MM.1S (cell line): Measurements from ENCODE around the gene CHMP4A.

ENCODE experiments used
- DNase-seq: peaks from one replicate; pipeline ENCODE4 v3.0.0-alpha.2; 2015
- H2AFZ ChIP-seq: fragments of 300-600 bp; sonication (generic); 2 replicates; pipeline ENCODE4 v1.6.0; 2016; ENCODE audit warnings: antibody characterized with exemption, low read length
- H3F3A ChIP-seq: fragments of 300-600 bp; sonication (generic); 2 replicates; pipeline ENCODE4 v1.6.1; 2016; ENCODE audit warnings: mild to moderate bottlenecking, antibody characterized with exemption, low read length, moderate library complexity, mixed read lengths; ENCODE audit not compliant: insufficient read depth
- H3K27ac ChIP-seq: fragments of 300-600 bp; sonication (generic); 2 replicates; pipeline ENCODE4 v1.5.1; 2016; ENCODE audit warnings: mild to moderate bottlenecking, low read length
- H3K27me3 ChIP-seq: fragments of 300-600 bp; sonication (generic); replicated peaks from 2 replicates; pipeline ENCODE4 v1.6.0; 2016; ENCODE audit warnings: low read length; ENCODE audit not compliant: insufficient read depth
- H3K36me3 ChIP-seq: fragments of 300-600 bp; sonication (generic); replicated peaks from 2 replicates; pipeline ENCODE4 v1.6.1; 2016; ENCODE audit warnings: mild to moderate bottlenecking, low read length, mixed read lengths; ENCODE audit not compliant: insufficient read depth
- H3K4me1 ChIP-seq: fragments of 300-600 bp; sonication (generic); 2 replicates; pipeline ENCODE4 v1.6.1; 2016; ENCODE audit warnings: low read length, mixed read lengths
- H3K4me2 ChIP-seq: fragments of 300-600 bp; sonication (generic); 2 replicates; pipeline ENCODE4 v1.6.0; 2016; ENCODE audit warnings: low read depth, low read length
- H3K4me3 ChIP-seq: fragments of 300-600 bp; sonication (generic); 2 replicates; pipeline ENCODE4 v1.5.1; 2016; ENCODE audit warnings: low read length, mixed read lengths
- H3K79me2 ChIP-seq: fragments of 300-600 bp; sonication (generic); 2 replicates; pipeline ENCODE4 v1.6.1; 2016; ENCODE audit warnings: mixed run types, low read length, mixed read lengths
- H3K9ac ChIP-seq: fragments of 300-600 bp; sonication (generic); 2 replicates; pipeline ENCODE4 v1.6.1; 2016; ENCODE audit warnings: low read length, mixed read lengths
- H3K9me2 ChIP-seq: fragments of 300-600 bp; sonication (generic); replicated peaks from 2 replicates; pipeline ENCODE4 v1.6.1; 2016; ENCODE audit warnings: mild to moderate bottlenecking, low read length, mixed read lengths; ENCODE audit not compliant: insufficient read depth
- H3K9me3 ChIP-seq: fragments of 300-600 bp; sonication (generic); replicated peaks from 2 replicates; pipeline ENCODE4 v1.6.1; 2016; ENCODE audit warnings: mild to moderate bottlenecking, low read length, mixed read lengths; ENCODE audit not compliant: insufficient read depth
- H4K20me1 ChIP-seq: fragments of 300-600 bp; sonication (generic); 2 replicates; pipeline ENCODE4 v1.6.1; 2016; ENCODE audit warnings: mild to moderate bottlenecking, low read length, moderate library complexity, mixed read lengths; ENCODE audit not compliant: insufficient read depth
- CTCF ChIP-seq: fragments of 300-600 bp; sonication (generic); IDR thresholded peaks from 2 replicates; pipeline ENCODE4 v1.5.1; 2016; ENCODE audit warnings: antibody characterized with exemption, low read length, mixed read lengths
- EZH2 ChIP-seq: fragments of 300-600 bp; sonication (generic); optimal IDR thresholded peaks from 2 replicates; pipeline ENCODE3; 2017; ENCODE audit warnings: low read depth, mild to moderate bottlenecking, antibody characterized with exemption, low read length, mixed read lengths
- EZH2phosphoT487 ChIP-seq: fragments of 300-600 bp; sonication (generic); IDR thresholded peaks from 2 replicates; pipeline ENCODE4 v1.6.1; 2018; ENCODE audit warnings: antibody characterized with exemption, low read length

Gene CHMP4A

GRCh38 chr14:24186831-24187538 is 26.3 kb downstream of the CHMP4A start:
- H3K9ac ChIP-seq, result no peak overlapping the region
- no peaks in the 10 kb centered on the region for H3K36me3 ChIP-seq
- peaks cover 14% of the 10 kb centered on the region for H3F3A ChIP-seq
- peaks cover 6% of the 10 kb centered on the region; the same call in 1 of the 2 replicates for H3K79me2 ChIP-seq
- H3K4me2 ChIP-seq, result no peak overlapping the region
- no peak for DNase-seq
- H3K9me2 ChIP-seq, result no peaks in the 10 kb centered on the region
- no peak overlapping the region for H2AFZ ChIP-seq
- no peak overlapping the region for H3K4me3 ChIP-seq
- H3K27ac ChIP-seq, result no peak overlapping the region
- no peaks in the 10 kb centered on the region for H3K9me3 ChIP-seq
- peaks cover 5% of the 10 kb centered on the region; the same call in 1 of the 2 replicates for H3K4me1 ChIP-seq
- H3K27me3 ChIP-seq, result no peaks in the 10 kb centered on the region
- no peaks in the 10 kb centered on the region for H4K20me1 ChIP-seq
- TF ChIP-seq CTCF (no peak), EZH2phosphoT487 (no peak), EZH2 (no peak)

- no peaks in the 10 kb centered on the region for H3K36me3 ChIP-seq
Measured at GRCh38 chr14:24185741-24186140, 27.5 kb downstream of the CHMP4A start.

GRCh38 chr14:24185026-24185425 is 28.3 kb downstream of the CHMP4A start:
- H3K4me3 ChIP-seq, result no peak overlapping the region
- peaks cover 14% of the 10 kb centered on the region for H3F3A ChIP-seq

More at GRCh38 chr14:24185741-24186140, 27.5 kb downstream of the CHMP4A start:
- Histone ChIP-seq H3F3A (peaks cover 14% of the 10 kb centered on the region), H4K20me1 (no peaks in the 10 kb centered on the region), H3K27ac (no peak overlapping the region), H3K27me3 (no peaks in the 10 kb centered on the region), H3K4me2 (no peak overlapping the region), H3K9me2 (no peaks in the 10 kb centered on the region), H3K4me1 (peaks cover 5% of the 10 kb centered on the region; the same call in 1 of the 2 replicates), H3K9me3 (no peaks in the 10 kb centered on the region), H3K9ac (no peak overlapping the region), H2AFZ (no peak overlapping the region), H3K4me3 (no peak overlapping the region), H3K79me2 (peaks cover 4% of the 10 kb centered on the region; the same call in 1 of the 2 replicates)
- no peak for DNase-seq
- TF ChIP-seq CTCF (no peak), EZH2phosphoT487 (no peak), EZH2 (no peak)

More at GRCh38 chr14:24185026-24185425, 28.3 kb downstream of the CHMP4A start:
- peaks cover 4% of the 10 kb centered on the region; the same call in 1 of the 2 replicates for H3K79me2 ChIP-seq
- no peak for DNase-seq
- TF ChIP-seq EZH2 (no peak), CTCF (no peak), EZH2phosphoT487 (no peak)
- no peak overlapping the region for H3K27ac ChIP-seq
- H3K9me2 ChIP-seq, result no peaks in the 10 kb centered on the region
- H3K27me3 ChIP-seq, result no peaks in the 10 kb centered on the region
- H3K9ac ChIP-seq, result no peak overlapping the region
- no peaks in the 10 kb centered on the region for H3K9me3 ChIP-seq
- H3K4me2 ChIP-seq, result no peak overlapping the region
- peaks cover 5% of the 10 kb centered on the region; the same call in 1 of the 2 replicates for H3K4me1 ChIP-seq
- H3K36me3 ChIP-seq, result no peaks in the 10 kb centered on the region
- no peaks in the 10 kb centered on the region for H4K20me1 ChIP-seq
- H2AFZ ChIP-seq, result no peak overlapping the region
